Measurements from ENCODE around the gene GRM8. TPM values are rescaled to one million over a fixed set of nuclear protein-coding genes. Genes with fewer than 3 reads are reported as not detected.

Gene GRM8
- total and polyA plus RNA-seq, 9 of the 15 experiments (the other 6 are each of a cell fraction or from before 2014, with no cell fraction given), result 0.13 TPM; not detected in 7

- intact Hi-C loops (cut with micrococcal nuclease), result no loop called here
Observed at GRCh38 chr7:126682176-126682575, 570.6 kb downstream of the GRM8 start.

More at GRCh38 chr7:126682176-126682575, 570.6 kb downstream of the GRM8 start:
- Histone ChIP-seq H3K9me3 (replicated peaks; ENCODE audit: control insufficient read depth, insufficient read depth, low read depth, low read length) (no peaks in the 10 kb centered on the region), H4K20me1 (replicated peaks; ENCODE audit: control insufficient read depth, insufficient read depth, low read length) (no peaks in the 10 kb centered on the region), H2AFZ (ENCODE audit: low read depth, low read length) (no peak overlapping the region), H3K27ac (ENCODE audit: extremely low read depth, low read depth, low read length) (no peak overlapping the region), H3K27me3 (ENCODE audit: control insufficient read depth in 2 of 2, insufficient read depth in 2 of 2, low read length in 2 of 2) (peaks cover 3 to 18% of the 10 kb centered on the region in 2 experiments; a peak in 4 of 5 replicates), H3K9me1 (ENCODE audit: control insufficient read depth, insufficient read depth, low read length) (no peaks in the 10 kb centered on the region), H3K4me1 (replicated peaks in 1 of 2; ENCODE audit: control insufficient read depth in 2 of 2, insufficient read depth in 2 of 2, low read length in 2 of 2) (no peaks in the 10 kb centered on the region), H3K4me2 (ENCODE audit: insufficient read depth, low read length) (no peak overlapping the region), H3K36me3 (ENCODE audit: control insufficient read depth, insufficient read depth, low read length) (no peaks in the 10 kb centered on the region), H3K4me3 (no peak overlapping the region), H3K79me2 (ENCODE audit: control insufficient read depth, insufficient read depth, low read length) (no peaks in the 10 kb centered on the region), H3K9ac (ENCODE audit: insufficient read depth in 1 of 2, low read depth in 2 of 2, low read length in 2 of 2) (no peak overlapping the region)
- no peak for FAIRE-seq
- TF ChIP-seq USF1 (CRISPR knock-in tag; IDR thresholded peaks at IDR 0.05), result no peak
- TF ChIP-seq ZNF263 (CRISPR knock-in tag; IDR thresholded peaks at IDR 0.05; ENCODE audit: borderline replicate concordance), result no peak
- no peak for TF ChIP-seq ATF3 (IDR thresholded peaks at IDR 0.05)
- no peak for TF ChIP-seq ATF3 (CRISPR knock-in tag; conservative IDR thresholded peaks at IDR 0.05)
- TF ChIP-seq ZNF398 (CRISPR knock-in tag; IDR thresholded peaks at IDR 0.05), result no peak
- no peak for TF ChIP-seq SMARCA4 (IDR thresholded peaks at IDR 0.05)
- TF ChIP-seq HCFC1 (IDR thresholded peaks at IDR 0.05; ENCODE audit: low read depth, low read length), result no peak
- no peak for TF ChIP-seq ZNF511 (CRISPR knock-in tag; IDR thresholded peaks at IDR 0.05)
- TF ChIP-seq GATA2 (CRISPR knock-in tag; IDR thresholded peaks at IDR 0.05), result no peak
- CTCF ChIA-PET (ENCODE audit: low intra/inter-chr PET ratio), result no interaction called here
- no TSS peak for BruUV-seq (replicated peaks)
- POLR2A ChIA-PET, result interaction anchor here (1.8 kb wide), 1 partner anchor 16 kb away, joined by 5 read pairs; no protein-coding TSS in a partner anchor
- no peak for DNase-seq (ENCODE audit: extremely low read depth in 1 of 4, low spot score in 3 of 4)
- ATAC-seq, result no peak
- in situ Hi-C loops (cut with MboI), result no loop called here

Measured in K562 (cell line).